ENCODE data around the gene INPP5A.
"Not testable (repeated sequence)": the region's sequence is repeated elsewhere in the genome, so short reads cannot be mapped to it uniquely, and the experiment has no call there.

The INPP5A gene

GRCh38 chr10:132752378-132752777 is 214.8 kb downstream of the INPP5A start:
- DNase-seq = no peak

- DNase-seq = no peak
These were observed 215.4 kb downstream of the INPP5A start for GRCh38 chr10:132752961-132753360.

- DNase-seq = no peak
These were observed 216.0 kb downstream of the INPP5A start for GRCh38 chr10:132753596-132753995.

- no peak for DNase-seq
These were observed 216.5 kb downstream of the INPP5A start for GRCh38 chr10:132754071-132754470.

- no peak for DNase-seq
These were observed 217.7 kb downstream of the INPP5A start for GRCh38 chr10:132755166-132755711.

- no peak for DNase-seq
These were observed 219.0 kb downstream of the INPP5A start for GRCh38 chr10:132756591-132756990.

GRCh38 chr10:132757171-132757570 is 219.6 kb downstream of the INPP5A start:
- no peak for DNase-seq

- no peak for DNase-seq
These were observed 221.3 kb downstream of the INPP5A start for GRCh38 chr10:132758865-132759264.

- no peak for DNase-seq
These were observed 223.9 kb downstream of the INPP5A start for GRCh38 chr10:132761395-132762060.

- no peak for DNase-seq
These were observed 224.7 kb downstream of the INPP5A start for GRCh38 chr10:132762267-132762666.

- DNase-seq = no peak
These were observed 226.0 kb downstream of the INPP5A start for GRCh38 chr10:132763545-132763944.

GRCh38 chr10:132764108-132764507 is 226.5 kb downstream of the INPP5A start:
- DNase-seq = no peak

GRCh38 chr10:132765435-132765834 is 227.8 kb downstream of the INPP5A start:
- no peak for DNase-seq

GRCh38 chr10:132766291-132766690 is 228.7 kb downstream of the INPP5A start:
- DNase-seq = no peak

- no peak for DNase-seq
These were observed 231.0 kb downstream of the INPP5A start for GRCh38 chr10:132768346-132769248.

- DNase-seq = no peak
These were observed 232.8 kb downstream of the INPP5A start for GRCh38 chr10:132770061-132771021.

GRCh38 chr10:132772816-132773215 is 235.2 kb downstream of the INPP5A start:
- DNase-seq = not testable (repeated sequence)

- no peak for DNase-seq
These were observed 236.8 kb downstream of the INPP5A start for GRCh38 chr10:132774181-132774901.

- no peak for DNase-seq
These were observed 237.6 kb downstream of the INPP5A start for GRCh38 chr10:132774902-132775863.

- DNase-seq = no peak
These were observed 238.6 kb downstream of the INPP5A start for GRCh38 chr10:132776186-132776585.

- no peak for DNase-seq
These were observed 239.2 kb downstream of the INPP5A start for GRCh38 chr10:132776821-132777220.
